Sciatic nerve (tissue), 2 donors: ENCODE data around the gene EPB41L1. TPM values are rescaled to one million over a fixed set of nuclear protein-coding genes. Genes with fewer than 3 reads are reported as not detected.

ENCODE experiments used
- ATAC-seq: fragments of 200-7000 bp; cut with Tn5 transposase; one replicate; pipeline ENCODE4 v1.9.1; 2020; ENCODE audit warnings: mild to moderate bottlenecking, moderate library complexity
- DNase-seq: peaks from one replicate; pipeline ENCODE4 v3.0.0-alpha.2; 2020; ENCODE audit warnings: low spot score
- intact Hi-C: fragments of 100-400 bp; cut with DNase I; formaldehyde crosslinking; loops from one replicate; pipeline ENCODE4 v1.14.2; 2022
- total RNA-seq: library from RNA; stranded (reverse); fragmentation: NEBNext Ultra II Directional; extraction: Animal tissue kit (Norgen Biotek cat#: 25700); gene quantifications from one replicate; pipeline ENCODE4 v1.2.1, GENCODE V29; 2021
- donor health status: DM: no; HTN: no; CAD: no.
- donor health status: DM: no; HTN: no; CAD: no.

The EPB41L1 gene
- total RNA-seq, 1 donor from 2014 or later = 53.2 TPM

DNA sequence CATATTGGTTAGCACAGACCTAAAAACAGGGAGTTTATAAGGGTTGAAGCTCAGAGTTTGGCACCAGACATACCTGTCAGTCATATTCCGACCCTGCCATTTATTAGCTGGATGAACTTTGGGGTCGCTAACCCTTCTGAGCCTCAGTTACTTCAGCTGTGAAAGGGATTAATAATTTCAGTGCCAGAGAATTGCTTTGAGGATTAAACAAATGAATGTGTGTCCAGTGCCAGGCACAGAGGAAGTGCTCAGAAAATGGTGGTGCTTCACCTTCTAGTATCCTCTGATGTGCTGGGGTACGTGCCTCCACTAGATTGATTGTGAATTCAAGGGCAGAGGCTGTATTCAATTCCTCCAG is 4.1 kb upstream of the EPB41L1 start:
- DNase-seq (no peak), ATAC-seq (no peak)
- intact Hi-C loops = loop anchor here (10.0 kb wide), 1 partner anchor 1174 kb away; no protein-coding TSS in a partner anchor

DNA sequence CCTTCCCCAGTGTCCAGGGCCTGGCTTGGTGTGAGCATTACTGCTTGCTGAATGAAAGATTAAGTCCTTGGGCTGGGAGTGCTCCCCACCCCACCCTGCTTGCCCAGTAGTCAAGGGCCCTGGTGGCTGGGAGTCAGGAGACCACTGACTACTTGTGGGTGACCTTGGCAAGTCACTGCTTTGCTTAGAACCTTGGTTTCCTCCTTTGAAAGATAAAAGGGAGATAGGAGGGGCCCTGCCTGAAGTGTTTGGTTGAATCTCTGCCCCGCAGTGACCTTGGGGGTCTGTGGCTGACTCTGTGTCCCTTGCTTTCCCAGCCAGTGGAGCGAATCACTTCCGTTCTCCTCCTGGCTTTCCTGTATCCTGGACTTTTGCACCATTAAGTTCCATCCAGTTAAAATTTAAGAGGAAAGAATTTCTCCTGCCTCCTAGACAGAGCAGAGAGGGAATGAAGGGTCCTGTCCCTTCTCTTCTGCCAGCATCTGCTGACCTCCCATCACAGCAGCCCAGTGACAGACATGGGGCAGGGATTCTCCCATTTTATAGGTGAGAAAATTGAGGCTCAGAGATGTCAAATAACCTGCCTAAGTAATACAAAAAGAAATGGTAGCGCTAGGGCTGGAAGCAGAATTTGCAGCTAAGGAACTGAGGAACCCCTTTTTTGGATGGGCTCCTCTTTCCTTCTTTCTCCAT is 3.5 kb upstream of the EPB41L1 start:
- DNase-seq (no peak), ATAC-seq (no peak)
- intact Hi-C loops = loop anchor here (10.0 kb wide), 1 partner anchor 1174 kb away; no protein-coding TSS in a partner anchor

DNA sequence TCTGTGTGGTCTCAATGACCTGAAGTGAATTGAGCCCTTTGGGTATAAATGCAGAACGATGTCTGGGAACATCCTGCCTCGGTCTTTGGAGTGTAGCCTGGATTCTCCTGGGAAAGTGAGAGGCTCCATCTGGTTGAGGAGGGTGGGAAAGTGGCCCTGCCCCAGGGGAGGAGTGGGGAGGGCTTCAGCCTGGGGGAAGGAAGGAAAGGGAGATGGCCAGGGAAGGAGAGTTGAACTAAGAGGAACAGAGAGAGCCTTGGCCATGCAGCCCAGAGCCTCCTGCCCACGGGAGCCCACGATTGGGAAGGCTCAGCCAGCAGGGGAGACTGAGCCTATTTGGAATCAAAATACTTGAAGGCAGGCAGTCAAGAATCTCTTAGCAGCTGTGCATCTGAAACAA is 2.3 kb upstream of the EPB41L1 start:
- DNase-seq = no peak
- ATAC-seq = no peak
- intact Hi-C loops = loop anchor here (10.0 kb wide), 1 partner anchor 1173 kb away; no protein-coding TSS in a partner anchor

DNA sequence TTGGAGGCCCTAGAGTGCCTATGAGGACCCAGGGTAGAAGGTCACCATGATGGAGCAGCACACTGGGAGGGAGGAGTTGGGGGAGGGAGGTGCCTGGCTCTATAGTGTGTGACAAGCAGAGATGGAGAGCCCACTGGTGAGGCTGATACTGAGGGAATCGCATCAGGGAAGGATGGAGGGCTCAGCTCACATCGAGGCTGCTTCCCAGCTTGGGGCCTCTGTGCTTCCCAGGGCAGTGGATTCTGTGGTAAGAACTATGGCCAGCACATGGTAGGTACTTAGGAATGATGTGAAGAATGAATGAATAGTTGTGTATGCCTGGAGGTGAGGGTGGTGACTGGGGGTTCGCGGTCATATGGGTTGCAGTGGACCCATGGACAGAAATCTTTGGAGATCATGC is 1.3 kb upstream of the EPB41L1 start:
- no peak for ATAC-seq

DNA sequence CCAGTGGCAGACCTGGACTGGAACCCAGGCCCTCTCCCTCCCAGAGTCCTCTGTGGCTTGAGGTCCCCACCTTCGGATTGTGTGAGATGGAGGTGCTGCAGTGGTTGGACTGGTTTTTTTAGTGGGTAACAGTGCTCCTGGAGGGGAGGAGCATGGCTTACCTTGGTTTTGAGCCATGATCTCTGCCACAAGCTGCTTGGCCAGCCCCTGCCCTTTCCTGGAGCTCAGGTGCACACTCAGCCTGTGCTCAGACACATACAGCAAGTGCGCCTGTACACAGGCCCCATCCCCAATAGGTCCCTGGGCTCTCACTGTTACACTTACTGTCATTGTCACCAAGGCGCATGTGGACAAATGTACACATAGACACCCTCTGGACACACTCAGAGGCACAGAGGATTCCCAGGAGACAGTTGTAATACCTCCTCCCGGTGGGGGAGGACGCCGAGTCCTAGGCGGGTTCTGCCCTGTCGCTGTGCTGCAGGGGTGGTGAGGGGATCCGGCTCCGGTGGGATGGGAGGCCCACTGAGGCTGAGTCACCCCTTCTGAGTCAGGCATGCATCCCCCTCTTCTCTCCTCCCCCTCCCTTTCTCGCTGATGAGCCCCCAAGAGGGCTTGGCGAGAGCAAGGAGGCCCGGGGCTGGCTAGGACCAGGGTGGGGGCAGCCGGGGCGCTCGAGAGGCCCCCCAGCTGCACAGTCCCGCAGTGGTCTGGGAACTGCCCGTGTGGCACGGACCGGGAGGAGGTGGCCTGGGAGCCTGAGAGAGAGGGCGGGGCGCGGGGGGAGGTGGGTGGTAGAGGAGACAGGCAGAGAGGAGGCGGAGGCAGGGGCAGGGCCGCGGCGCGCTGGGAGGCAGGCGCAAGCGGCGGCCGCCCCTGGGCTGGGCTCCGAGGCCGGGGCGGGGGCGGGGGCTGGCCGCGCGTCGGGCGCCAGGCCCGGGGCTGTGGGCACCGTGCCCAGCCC is 522 bp upstream of the EPB41L1 start:
- peak; percentile 90 for DNase-seq
- peak; percentile 89 for ATAC-seq
- intact Hi-C loops = loop anchor here (10.0 kb wide), 1 partner anchor 1171 kb away; no protein-coding TSS in a partner anchor

More for the DNA sequence above, 1.3 kb upstream of the EPB41L1 start:
- intact Hi-C loops = loop anchor here (10.0 kb wide), 1 partner anchor 1172 kb away; no protein-coding TSS in a partner anchor
- DNase-seq = no peak

DNA sequence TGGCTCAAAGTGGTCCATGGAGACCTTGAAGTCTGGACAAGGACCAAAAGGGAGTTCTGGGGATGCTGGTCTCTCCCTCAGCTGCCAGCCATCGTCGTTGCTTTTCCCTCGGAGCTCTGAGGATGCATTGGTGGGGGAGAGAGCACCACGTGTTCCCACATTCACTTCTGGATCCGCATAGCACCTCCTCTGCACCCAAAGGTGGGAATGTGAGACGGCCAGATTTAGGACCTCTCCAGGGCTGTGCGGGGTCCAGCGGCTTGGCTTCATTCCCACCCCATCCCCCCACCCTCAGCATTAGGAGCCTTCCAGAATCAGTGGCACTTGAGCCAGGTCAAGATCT is 1.1 kb downstream of the EPB41L1 start:
- intact Hi-C loops = loop anchor here (10.0 kb wide), 1 partner anchor 1169 kb away; no protein-coding TSS in a partner anchor
- ATAC-seq (no peak), DNase-seq (no peak)

DNA sequence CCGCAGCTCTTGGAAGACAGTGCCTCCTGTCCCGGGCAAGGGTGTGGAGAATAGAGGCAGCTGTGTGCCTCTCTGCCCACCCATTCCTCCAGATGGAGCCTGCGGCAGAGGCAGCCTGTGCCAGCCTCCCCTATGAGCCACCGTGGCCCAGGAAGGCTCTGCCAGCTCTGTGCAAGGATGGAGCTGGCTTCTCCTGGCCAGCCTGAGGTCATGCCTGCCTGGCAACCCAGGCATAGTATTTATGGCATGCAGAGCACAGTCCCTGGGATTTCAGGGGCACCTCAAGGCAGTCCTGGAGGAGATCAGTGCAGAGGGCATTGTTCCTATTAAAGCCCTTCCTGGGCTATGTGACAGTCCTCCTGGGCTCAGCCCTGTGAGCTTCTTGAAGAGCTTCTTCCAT is 1.5 kb downstream of the EPB41L1 start:
- no peak for ATAC-seq
- no peak for DNase-seq
- intact Hi-C loops = loop anchor here (10.0 kb wide), 1 partner anchor 1169 kb away; no protein-coding TSS in a partner anchor

DNA sequence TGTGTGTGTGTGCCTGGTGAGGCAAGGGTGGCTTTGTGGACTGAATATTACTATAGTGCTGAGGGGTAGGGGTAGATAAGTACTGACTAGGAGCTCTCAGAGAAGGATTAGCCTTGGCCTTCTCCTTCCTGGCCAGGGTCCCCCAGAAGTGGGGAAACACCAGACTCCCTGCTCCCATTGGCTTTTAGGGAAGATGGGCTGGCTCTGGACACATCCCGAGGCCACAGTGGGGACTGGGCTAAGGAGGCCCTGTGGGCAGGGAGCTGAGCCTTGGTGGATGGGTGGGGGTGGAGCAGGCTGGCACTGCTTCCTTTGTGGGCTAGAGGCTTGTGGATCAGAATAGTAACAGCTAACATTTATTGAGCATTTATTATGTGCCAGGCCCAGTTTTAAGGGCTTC is 3.1 kb downstream of the EPB41L1 start:
- DNase-seq (no peak), ATAC-seq (no peak)
- intact Hi-C loops = loop anchor here (10.0 kb wide), 1 partner anchor 1167 kb away; no protein-coding TSS in a partner anchor

DNA sequence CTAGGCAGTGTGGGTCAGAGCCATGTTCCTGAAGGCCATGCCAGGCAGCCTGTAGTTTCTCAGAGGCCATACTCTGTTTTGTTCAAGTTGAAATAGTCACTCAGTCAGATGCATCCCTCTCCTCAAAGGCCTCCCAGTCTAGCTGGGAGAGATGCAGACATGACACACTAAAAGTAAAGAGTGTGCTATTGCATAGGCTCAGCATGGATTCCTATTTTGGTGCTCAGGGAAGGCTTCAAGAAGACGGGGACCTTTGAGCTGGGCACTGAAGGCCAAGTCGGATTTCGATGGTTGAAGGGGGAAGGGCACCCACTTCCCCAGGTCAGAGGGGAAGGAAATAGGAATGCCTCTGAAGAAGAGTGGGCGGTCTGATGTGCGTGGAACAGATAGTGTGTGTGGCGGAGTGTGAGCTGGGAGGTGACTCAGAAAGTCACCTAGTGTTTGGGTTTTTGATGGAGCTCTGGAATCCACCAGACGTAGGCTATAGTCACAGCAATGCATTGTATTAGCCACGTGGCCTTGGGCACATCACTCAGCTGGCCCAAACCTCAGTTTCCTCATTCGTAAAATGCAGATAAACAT is 3.7 kb downstream of the EPB41L1 start:
- ATAC-seq (no peak), DNase-seq (no peak)
- intact Hi-C loops = loop anchor here (10.0 kb wide), 1 partner anchor 1167 kb away; no protein-coding TSS in a partner anchor

DNA sequence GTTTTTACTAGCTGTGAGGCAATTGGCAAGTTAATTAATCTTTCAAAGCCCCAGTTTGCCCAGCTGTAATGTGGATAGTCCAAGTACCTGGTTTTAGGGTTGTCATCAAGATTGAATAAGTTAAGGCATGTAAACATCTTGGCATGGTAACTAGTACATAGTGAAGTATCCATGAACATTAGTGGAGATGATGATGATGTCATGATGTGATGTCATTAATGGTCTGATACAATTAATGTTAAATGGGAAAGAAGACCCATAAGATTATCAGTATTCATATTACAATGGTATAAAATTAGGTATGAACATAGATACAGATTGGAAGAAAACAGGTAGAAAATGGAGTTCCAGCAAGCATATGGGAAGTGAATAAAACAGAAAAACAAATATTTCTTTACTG is 5.3 kb downstream of the EPB41L1 start:
- intact Hi-C loops = loop anchor here (10.0 kb wide), 1 partner anchor 1165 kb away; no protein-coding TSS in a partner anchor
- ATAC-seq (no peak), DNase-seq (no peak)

DNA sequence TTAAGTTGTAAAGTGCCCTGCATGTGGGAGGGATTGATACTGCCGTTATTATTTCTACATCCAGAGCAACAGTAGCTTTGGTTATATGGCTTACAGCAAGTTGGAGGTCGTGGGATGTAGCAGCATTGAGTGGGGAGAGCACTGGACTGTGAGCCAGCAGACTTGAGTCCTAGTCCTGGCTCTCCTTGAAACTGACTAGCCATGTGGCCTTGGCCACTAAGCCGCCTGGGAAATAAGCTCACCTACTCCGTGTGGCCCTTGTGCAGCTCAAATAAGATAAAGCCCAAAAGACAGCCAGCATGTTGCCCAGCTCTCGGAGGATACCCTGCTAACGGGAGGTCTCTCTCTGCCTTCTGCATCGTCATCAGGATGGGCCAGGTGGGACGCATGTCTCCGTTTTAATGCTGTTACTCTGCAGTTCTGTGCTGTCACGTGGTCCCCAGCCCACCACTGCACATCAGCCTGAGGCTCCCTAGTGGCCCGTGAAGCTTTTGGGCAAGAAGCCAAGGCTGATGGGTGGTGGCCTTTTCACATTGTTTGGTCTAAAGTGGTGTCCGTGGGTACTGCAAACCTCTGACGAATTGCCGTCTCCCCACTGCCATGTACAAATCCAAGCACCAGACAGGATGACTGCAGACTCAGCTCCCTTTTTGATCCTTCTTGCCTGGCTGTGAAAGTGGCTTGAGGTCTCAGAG is 7.9 kb downstream of the EPB41L1 start:
- ATAC-seq = peak; percentile 48
- no peak for DNase-seq
- intact Hi-C loops = no loop called here

DNA sequence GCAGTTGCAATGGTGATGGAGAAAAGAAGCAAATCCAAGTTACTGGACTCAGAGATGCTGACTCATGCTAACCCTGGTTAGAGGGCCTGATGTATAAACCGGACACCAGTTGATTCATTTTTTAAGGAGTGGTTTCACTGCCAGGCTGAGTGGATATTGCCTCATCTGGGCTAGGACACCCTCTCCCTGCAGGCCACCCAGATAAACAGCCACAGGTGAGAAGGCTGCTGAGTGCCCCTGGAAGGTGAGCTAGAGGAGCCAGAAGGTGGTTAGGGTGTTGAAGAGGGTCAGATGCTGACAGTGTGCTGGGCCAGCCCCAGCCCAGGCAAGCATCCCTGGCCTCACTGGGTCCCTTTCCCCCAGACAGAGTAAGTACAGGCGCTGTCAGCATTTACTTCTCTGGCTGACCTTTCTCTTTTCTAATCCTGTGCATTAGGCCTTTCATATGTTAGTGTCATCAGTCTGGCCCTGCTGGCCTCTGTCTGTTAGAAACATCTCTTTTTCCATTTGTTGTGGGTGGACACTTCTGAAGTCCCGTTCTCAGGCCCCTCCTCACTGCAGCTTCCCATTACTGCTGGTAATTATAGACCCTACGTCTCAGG is 13.5 kb downstream of the EPB41L1 start:
- no peak for DNase-seq
- no peak for ATAC-seq
- intact Hi-C loops = no loop called here

DNA sequence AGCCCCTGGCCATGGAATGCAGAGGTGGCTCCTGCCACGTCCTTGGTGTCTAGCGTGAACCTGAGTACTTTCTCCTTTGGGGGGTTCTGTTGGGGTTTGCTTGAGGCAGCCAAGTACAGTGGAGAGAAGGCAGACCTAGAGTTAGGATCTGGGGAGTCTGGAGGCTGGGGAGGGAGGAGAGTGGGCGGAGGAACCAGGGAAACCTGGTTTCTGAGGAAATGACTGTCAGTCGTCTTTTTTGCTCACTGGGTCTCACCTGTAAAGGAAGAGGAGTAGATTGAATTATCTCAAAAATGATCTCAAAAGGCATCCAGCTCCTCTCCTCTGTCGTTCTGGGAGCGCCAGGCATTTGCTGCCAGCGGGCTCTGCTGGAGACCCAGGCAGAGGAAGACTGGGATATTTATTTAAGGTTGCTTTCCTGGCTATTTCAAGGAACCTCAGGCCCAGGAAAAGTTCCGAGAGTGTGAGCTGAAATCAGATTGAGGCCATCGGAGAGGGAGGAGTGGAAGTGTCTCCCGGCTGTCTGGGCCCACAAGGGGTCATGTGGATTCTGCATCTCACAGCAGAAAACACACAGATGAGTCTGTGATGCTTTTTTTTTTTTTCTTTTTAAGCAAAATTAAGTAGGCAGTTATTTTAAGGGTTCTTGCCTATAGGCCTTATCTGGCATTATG is 16.1 kb downstream of the EPB41L1 start:
- intact Hi-C loops = no loop called here
- DNase-seq = no peak
- ATAC-seq = no peak

DNA sequence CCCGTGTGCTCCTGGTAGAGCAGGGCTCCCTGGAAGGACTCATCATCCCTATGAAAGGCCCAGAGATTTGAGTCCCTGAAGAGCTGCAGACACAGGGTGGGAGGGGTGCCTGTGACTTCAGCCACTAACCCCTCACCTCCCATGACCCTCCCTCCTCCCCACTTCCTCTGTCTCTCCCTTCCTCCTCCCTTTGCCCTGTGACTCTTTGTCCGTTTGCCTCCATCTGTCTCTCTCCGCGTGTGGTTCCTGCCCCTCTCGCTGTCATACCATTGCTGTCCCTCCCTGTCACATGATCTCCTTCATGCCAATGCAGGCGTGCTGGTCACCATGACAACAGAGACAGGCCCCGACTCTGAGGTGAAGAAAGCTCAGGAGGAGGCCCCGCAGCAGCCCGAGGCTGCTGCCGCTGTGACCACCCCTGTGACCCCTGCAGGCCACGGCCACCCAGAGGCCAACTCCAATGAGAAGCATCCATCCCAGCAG is 19.0 kb downstream of the EPB41L1 start:
- intact Hi-C loops = no loop called here
- peak; percentile 57 for ATAC-seq
- no peak for DNase-seq

DNA sequence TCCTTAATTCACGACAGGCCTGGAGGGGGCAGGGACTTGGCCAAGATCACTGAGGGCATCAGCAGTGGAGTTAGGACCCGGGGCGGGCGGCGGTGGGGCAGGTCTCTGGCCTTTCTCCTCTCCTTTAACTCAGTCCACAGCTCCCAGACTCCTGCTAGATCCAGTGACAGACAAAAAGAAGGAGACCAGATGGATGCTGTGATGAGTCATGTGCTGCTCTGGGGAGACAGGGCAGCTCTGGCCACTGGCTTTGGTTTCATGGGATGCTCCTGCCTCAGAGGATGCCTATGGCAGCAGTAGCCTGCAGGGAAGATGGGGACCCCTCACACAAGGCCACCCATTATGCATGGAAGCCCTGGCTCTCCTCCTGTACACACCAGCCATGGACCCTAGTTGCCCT is 20.5 kb downstream of the EPB41L1 start:
- intact Hi-C loops = no loop called here
- ATAC-seq = no peak
- DNase-seq = no peak

DNA sequence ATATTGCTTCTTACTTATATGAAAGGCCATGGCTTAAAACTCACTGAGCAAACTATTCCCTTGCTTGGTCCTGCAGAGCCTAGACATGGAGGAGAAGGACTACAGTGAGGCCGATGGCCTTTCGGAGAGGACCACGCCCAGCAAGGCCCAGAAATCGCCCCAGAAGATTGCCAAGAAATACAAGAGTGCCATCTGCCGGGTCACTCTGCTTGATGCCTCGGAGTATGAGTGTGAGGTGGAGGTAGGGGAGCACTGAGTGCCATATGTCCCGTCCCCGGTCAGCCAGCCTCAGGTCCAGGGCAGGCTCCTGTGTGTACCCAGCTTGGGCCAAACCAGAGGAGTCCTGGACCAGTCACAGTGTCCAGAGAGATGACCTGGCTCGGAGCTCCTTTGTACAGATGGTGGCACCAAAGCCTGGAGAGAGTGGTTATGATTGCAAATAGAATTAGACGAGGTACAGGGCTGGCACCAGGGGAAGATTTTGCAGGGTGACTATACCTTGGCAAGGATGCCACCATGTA is 21.0 kb downstream of the EPB41L1 start:
- intact Hi-C loops = no loop called here
- no peak for ATAC-seq
- DNase-seq = no peak

DNA sequence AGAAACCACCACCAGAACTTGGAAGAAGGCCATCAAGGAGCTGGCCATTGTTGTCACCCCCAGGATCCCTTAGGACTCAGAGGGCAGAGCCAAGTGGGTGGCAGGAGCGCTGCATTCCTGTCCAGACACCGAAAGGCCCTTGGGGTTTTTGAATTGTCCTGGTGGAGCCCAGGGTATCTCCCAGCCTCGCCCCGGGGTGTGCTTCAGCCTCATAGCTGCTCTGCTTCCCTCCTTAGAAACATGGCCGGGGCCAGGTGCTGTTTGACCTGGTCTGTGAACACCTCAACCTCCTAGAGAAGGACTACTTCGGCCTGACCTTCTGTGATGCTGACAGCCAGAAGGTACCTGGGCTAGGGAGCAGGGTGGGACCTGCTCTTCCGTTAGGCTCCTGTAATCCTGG is 23.2 kb downstream of the EPB41L1 start:
- DNase-seq (no peak), ATAC-seq (no peak)
- intact Hi-C loops = no loop called here
